HG03460 (cell line): Measurements from ENCODE around the gene CAVIN4.

Experiments
- ATAC-seq: cut with Tn5 transposase; IDR thresholded peaks from one replicate; pipeline ENCODE4 v1.9.1; 2021; ENCODE audit not compliant: unreplicated experiment

CAVIN4 gene

DNA sequence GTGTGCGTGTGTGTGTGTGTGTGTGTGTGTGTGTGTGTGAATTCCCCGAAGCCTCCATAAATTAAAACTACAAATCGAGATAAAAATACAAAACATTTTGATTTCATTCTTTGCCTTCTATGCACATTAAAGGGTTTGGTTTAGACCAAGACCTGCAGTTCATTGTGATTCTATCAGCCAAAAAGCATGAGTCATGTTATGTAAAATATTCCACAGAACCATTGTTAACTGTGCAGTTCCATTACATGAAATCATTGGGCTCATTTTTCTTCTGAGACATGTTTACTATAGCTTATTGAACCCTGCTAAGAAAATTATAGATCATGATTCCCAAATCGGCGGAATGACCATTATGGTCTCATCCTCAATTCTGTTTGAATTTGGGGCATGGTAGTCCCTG, 11.7 kb downstream of the CAVIN4 start:
- no peak for ATAC-seq

DNA sequence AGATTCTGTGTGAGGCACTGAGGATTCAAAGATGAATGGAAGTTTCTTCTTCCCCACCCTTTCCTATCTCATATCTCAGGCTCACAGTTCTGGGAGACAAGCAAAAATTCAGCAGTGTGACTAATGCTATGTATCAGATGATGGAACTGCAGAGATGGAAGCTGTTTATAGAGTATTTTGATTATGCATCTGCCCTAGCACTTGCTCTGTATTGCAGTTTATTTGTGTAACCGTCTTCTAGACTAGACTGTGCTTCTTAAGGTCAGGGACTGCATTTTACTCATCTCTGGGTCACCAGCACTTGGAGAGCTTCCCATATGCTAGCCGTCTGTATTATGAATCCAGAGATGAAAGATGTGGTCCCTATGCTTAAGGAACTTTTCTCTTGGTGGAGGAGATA, 12.6 kb downstream of the CAVIN4 start:
- ATAC-seq, result no peak

DNA sequence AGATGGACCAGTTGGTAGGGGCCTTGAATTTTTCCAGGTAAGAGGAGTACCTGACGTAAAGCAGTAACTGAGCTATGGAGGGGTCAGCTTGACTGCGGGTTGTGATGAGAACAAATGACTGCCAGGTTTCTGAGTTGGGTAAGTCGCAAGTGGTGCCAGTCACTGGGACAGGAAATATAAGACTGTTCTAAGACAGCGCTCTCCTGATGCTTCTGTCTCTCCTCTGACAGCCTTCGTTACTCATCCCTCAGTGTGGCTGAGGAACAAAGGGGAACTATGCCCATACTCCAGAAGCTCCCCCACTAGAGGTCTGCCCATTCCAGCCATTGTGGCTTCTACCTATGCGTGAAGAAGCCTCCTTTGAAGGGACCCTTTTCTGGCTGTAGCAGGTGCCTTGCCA, 13.3 kb downstream of the CAVIN4 start:
- ATAC-seq, result no peak

DNA sequence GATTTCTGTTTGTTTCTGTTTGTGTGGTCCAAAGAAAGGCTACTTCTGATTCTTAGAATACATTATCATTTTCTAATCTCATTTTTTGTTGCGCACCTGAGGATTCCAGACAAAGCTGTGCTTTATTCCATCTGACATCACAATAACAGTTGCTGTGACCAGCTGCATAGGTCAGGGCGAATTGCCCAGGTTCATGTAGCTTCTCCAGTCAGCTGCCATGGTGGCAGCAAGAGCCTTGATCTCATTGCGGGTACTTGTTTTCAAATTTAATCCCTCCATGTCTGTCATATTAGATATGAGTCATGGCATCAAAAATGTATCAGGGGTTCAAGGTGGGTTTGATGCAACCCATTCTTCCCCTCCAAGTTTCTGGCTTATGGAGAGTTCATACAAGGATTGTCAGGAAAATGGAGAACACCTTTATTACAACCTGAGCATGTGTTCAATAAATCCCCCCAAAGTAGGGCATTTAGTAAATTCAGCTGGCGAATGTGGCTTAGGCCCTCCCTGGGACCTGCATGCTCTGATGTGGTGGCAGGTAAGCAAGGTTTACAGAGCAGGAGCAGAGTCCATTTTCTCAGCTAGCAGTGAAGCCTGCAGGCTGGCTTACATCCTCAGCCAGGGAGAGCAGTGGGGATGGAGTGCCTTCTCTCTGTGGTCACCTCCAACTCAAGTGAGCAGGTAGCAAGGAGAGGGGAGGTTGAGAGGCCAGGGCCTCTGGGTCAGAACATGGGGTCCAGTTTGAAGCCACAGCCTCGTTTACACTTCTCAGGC, 13.9 kb downstream of the CAVIN4 start:
- ATAC-seq, result no peak

DNA sequence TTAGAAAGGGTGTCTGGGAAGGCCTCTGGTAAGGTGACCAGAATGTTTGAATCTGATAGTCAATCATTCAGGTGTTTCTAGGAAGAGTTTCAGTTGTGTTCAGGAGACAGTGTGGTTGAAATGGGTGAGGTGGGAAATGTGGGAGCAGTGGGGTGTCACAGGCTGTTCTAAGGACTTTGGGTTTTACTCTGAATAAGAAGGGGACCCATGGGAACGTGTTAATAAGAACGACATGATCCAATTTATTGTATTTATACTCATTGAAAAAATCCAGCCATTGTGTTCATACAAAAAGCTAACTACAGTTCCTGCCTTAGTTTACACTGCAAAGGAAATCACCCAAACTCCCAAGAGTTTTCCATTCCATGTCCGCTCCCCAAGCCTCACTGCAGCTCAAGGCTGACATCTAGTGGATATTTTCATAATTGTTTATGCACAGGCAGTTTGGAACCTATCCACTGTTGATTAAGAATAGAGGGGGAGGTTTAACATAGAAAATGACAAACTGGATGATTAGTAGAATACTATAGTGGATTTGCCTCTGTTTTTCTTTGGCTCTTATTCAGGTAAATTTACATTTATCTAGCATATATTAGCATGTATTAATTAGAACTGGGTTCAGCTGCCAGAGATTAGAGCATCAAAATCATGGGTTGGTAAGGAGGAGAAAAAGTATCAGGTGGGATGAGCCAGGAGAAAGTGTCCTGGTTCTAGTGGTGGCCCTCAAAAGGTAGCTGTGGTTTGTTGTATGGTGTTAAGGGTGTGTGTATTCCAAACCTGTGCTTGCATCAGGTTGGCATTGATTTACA, 17.7 kb downstream of the CAVIN4 start:
- no peak for ATAC-seq

DNA sequence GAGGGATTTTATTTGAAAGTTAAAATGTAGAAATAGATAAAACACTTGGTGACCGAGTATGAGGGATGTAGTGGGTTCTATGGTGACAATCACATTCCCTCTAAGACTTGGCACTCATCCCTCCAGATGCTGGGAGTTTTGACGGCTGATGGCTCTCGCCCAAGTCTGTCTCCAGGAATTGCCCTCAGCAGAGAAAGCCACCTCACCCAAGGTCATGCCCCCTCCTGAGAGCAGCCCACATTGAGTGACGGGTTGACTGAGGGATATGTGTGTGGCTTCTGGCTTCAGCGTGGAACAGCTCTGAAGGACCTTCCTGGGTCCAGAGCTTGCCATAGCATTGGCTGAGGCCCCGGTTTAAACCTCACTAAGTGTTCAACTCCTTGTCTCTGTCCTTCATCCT, 19.4 kb downstream of the CAVIN4 start:
- no peak for ATAC-seq

GRCh38 chr9:100598641-100599145, 20.8 kb downstream of the CAVIN4 start:
- peak; percentile 82 for ATAC-seq

DNA sequence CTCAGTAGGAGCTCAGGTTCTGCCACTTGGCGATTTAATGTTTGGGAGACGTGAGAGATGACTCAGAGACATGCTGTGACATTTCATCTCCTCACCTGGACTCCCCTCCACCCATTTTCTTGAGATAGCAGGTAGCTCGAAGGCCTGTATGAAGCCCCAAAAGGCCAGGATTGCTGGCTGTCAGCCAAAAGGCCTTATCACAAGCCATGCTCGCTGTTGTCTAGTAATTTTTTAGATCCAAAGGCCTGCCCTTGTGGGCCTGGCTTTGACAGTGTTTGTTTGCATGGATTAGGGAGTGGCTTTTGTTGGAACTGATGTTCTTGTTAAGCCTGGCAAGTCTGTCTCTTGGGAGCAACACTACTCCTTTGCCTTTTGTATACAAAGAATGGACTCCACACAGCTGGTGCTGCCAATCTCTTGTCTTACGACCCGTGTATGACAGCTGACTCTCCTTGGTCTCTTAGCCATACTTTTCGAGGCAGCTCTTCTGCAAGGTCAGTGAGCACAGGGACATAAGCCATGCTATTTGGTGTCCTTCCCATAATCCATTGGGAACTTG, 22.7 kb downstream of the CAVIN4 start:
- no peak for ATAC-seq

- ATAC-seq, result peak; percentile 50
Observed at GRCh38 chr9:100601216-100601615, 23.3 kb downstream of the CAVIN4 start.

GRCh38 chr9:100602342-100602801, 24.5 kb downstream of the CAVIN4 start:
- ATAC-seq, result no peak

- ATAC-seq, result no peak
Observed at GRCh38 chr9:100605405-100605804, 27.5 kb downstream of the CAVIN4 start.

GRCh38 chr9:100619194-100619593, 41.3 kb downstream of the CAVIN4 start:
- no peak for ATAC-seq

DNA sequence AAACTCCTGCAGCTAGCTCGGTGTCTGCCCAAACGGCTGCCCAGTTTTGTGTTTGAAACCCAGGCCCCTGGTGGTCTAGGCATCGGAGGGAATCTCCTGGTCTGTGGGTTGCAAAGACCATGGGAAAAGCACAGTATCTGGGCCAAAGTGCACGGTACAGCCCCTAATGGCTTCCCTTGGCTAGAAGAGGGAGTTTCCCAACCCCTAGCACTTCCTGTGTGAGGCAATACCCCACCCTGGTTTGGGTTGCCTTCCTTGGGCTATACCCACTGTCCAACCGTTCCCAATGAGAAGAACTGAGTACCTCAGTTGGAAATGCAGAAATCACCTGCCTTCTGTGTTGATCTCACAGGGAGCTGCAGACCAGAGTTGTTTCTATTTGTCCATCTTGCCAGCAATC, 41.8 kb downstream of the CAVIN4 start:
- no peak for ATAC-seq

DNA sequence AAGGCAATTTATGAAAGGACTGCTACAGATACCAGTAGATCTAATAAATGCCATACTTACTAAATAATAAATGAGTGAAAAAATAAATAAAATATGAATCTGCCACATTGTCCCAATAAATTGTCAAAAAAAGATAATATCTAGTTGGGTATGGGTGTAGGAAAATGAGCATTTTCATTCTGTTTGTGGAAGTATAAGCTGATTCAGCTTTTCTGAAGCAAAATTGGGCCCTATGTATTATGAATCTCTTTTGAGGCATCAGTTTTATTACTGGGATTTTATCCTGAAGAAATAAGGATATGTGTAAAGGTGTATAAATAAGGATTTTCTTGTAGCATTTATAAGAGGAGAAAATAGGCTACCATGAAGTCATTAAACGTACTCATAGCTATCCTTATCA, 46.1 kb downstream of the CAVIN4 start:
- ATAC-seq, result no peak

GRCh38 chr9:100626949-100627348, 49.1 kb downstream of the CAVIN4 start:
- no peak for ATAC-seq

GRCh38 chr9:100637787-100638186, 59.9 kb downstream of the CAVIN4 start:
- ATAC-seq, result no peak
